ENCODE data around the gene FNDC11. TPM values are rescaled to one million over a fixed set of nuclear protein-coding genes. Genes with fewer than 3 reads are reported as not detected.

The FNDC11 gene
- total and polyA plus RNA-seq, 8 donors, result 0.06 to 0.35 (median 0.17) TPM; not detected in 2

DNA sequence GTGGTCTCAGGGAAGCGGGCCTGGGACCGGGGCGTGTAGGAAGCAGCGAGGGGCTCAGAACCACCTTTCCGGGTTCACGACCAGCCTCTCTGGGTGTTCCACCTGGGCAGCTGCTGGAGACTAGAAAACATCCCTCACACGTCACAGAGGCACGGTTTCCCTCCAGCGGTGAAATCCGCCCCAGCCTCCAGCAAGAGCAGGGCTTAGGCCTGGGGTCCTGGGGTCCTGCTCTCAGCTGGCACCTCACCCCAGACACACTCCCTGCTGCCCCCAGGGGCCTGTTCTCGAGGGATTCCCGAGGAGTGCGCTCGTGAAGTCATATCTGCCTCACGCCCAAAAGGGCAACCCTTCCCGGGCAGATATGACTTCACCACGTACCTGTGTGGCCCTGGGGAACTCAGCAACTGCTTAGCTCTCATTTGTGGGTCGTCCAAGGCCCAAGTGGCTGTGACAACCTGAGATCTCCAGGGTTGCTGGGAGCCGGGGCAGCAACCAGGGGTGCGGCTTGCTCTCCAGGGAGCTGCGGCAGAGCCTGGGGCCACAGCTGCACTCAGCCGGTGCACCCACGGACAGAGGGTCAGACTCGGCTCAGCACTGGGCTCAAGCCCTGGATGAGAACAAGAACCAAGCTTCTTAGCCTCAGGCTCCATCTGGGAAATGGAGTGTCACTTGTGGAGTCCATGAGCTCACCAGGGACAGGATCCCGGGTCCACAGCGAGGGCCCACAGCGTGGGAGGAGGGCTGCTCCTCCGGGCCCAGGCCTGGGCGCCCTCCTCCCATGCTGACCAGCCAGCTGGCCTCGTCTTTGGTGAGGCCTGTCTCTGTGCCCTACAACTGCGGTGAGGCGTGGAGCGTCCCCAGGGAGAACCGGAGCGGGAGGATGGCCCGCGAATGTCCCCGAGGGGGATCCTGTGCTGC lies 661 bp downstream of the FNDC11 start:
- WGBS, 2 donors, result 71 to 80% methylated on average over 28 to 38 of the region's 38 CpGs
- intact Hi-C loops (cut with DNase I), result no loop called here
- Histone ChIP-seq H3K9me3 (no peaks in the 10 kb centered on the region), H3K27ac (no peak overlapping the region), H3K4me3 (peak overlapping the region in 2 of 4 donors; percentile 46 to 60), H3K36me3 (no peaks in the 10 kb centered on the region), H3K4me1 (no peaks in the 10 kb centered on the region), H3K27me3 (no peaks in the 10 kb centered on the region)
- DNase-seq, result no peak
- ATAC-seq, result peak in 2 of 4 donors; percentile 10 to 14
- FAIRE-seq, result no peak
- no peak for TF ChIP-seq CTCF (IDR thresholded peaks at IDR 0.05)

DNA sequence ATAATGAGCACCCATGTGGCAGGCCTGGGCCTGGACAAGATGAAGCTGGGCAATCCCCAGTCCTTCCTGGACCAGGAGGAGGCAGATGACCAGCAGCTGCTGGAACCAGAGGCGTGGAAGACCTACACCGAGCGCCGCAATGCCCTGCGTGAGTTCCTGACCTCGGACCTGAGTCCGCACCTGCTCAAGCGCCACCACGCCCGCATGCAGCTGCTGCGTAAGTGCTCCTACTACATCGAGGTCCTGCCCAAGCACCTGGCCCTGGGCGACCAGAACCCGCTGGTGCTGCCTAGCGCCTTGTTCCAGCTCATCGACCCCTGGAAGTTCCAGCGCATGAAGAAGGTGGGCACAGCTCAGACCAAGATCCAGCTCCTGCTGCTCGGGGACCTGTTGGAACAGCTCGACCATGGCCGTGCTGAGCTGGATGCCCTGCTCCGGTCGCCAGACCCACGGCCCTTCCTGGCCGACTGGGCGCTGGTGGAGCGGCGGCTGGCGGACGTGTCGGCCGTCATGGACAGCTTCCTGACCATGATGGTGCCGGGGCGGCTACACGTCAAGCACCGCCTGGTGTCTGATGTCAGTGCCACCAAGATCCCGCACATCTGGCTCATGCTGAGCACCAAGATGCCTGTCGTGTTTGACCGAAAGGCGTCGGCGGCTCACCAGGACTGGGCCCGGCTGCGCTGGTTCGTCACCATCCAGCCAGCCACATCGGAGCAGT lies 1.9 kb downstream of the FNDC11 start:
- H3K27me3 ChIP-seq, result no peaks in the 10 kb centered on the region
- intact Hi-C loops (cut with DNase I), result no loop called here
- 91 to 95% methylated on average over 45 of the region's 45 CpGs for WGBS, 2 donors
- H3K9me3 ChIP-seq, result no peaks in the 10 kb centered on the region
- TF ChIP-seq CTCF (IDR thresholded peaks at IDR 0.05), result no peak
- no peak overlapping the region for H3K27ac ChIP-seq
- no peak overlapping the region for H3K4me3 ChIP-seq
- DNase-seq (no peak), ATAC-seq (no peak), FAIRE-seq (no peak)
- H3K36me3 ChIP-seq, result peaks cover 0 to 11% (median 0%) of the 10 kb centered on the region in 3 donors
- H3K4me1 ChIP-seq, result no peaks in the 10 kb centered on the region

DNA sequence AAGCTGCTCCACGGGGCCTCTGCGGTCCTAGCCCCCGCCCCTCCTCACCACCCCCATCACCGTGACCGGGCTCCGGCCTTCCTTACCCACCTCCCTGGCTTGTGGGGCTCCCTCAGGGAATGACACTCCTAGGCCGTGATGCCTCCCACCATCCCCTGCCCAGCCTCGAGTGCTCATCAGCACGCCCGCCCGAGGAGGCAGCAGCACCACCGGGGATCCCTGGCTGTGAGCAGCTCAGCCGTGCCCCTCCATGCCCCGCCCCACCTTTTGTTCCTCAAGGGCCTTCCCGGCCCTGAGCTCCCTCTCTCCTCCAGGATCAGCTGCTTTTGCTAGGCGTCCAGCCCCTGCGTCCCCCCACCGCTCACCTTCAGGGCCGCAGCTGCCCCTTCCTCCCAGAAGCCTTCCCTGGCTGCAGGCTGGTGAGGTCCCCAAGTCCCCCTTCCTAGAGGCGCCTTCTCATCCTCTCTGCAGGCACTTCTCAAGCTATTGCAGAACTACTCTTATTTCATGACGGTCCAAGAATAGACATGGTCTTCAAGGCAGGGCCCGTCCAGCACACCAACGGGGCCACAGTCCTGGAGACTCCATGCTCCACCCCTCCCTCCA lies 3.0 kb downstream of the FNDC11 start:
- WGBS, 2 donors, result 71 to 73% methylated on average over 23 of the region's 23 CpGs
- H3K4me1 ChIP-seq, result no peaks in the 10 kb centered on the region
- H3K36me3 ChIP-seq, result peaks cover 0 to 19% (median 0%) of the 10 kb centered on the region in 3 donors
- no peak overlapping the region for H3K27ac ChIP-seq
- ATAC-seq (no peak), DNase-seq (no peak), FAIRE-seq (no peak)
- intact Hi-C loops (cut with DNase I), result no loop called here
- no peaks in the 10 kb centered on the region for H3K27me3 ChIP-seq
- H3K4me3 ChIP-seq, result no peak overlapping the region
- no peak for TF ChIP-seq CTCF (IDR thresholded peaks at IDR 0.05)
- H3K9me3 ChIP-seq, result no peaks in the 10 kb centered on the region

DNA sequence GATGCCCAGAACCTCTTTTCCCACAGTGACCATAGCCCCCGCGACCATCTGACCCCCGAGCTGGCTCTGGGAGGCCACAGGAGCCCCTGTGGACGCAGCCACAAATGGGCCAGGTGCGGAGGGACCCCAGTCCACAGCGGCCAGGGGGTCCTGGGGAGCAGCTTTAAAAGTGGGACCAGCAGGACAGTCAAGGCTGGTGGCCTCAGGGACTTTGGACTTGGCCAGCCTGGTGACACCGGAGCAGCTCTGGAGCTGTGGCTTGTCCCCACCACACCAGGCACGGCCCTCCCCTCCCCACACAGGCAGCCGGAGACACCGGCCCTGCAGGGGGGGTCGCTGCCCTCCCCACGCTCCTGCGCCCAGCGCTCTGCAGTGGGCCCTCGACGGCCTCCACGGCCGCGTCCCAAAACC lies 3.5 kb downstream of the FNDC11 start:
- no peak for ATAC-seq
- Histone ChIP-seq H3K27ac (no peak overlapping the region), H3K9me3 (no peaks in the 10 kb centered on the region), H3K36me3 (peaks cover 0 to 23% (median 0%) of the 10 kb centered on the region in 3 donors), H3K27me3 (no peaks in the 10 kb centered on the region), H3K4me1 (no peaks in the 10 kb centered on the region), H3K4me3 (no peak overlapping the region)
- 83 to 91% methylated on average over 19 of the region's 19 CpGs for WGBS, 2 donors
- DNase-seq, result no peak
- intact Hi-C loops (cut with DNase I), result no loop called here
- TF ChIP-seq CTCF (IDR thresholded peaks at IDR 0.05), result no peak
- FAIRE-seq, result no peak
